Prostate gland (tissue), 2 donors: ENCODE measurements around the gene TEP1. TPM values are rescaled to one million over a fixed set of nuclear protein-coding genes. Genes with fewer than 3 reads are reported as not detected.
A peak's percentile ranks its signal among the peaks of the same experiment; 100 is the strongest.

Source experiments
- DNase-seq: peaks from one replicate; pipeline ENCODE4 v3.0.0-alpha.2; 2019; ENCODE audit warnings: low spot score
- H3K27ac ChIP-seq, 2 donors: fragments of 200-600 bp; sonication (generic); 2 replicates each; pipeline ENCODE4 v1.5.1; 2017 to 2019
- H3K27me3 ChIP-seq: fragments of 200-600 bp; sonication (generic); replicated peaks from 2 replicates; pipeline ENCODE4 v1.5.1; 2019; ENCODE audit not compliant: insufficient read depth
- H3K36me3 ChIP-seq, 2 donors: fragments of 200-600 bp; sonication (generic); 1 replicate in 1 of 2; 2 replicates in 1 of 2; pipeline versions ENCODE4 v1.5.1 to v1.8.1; 2017 to 2019
- H3K4me1 ChIP-seq: fragments of 200-600 bp; sonication (generic); replicated peaks from 2 replicates; pipeline ENCODE4 v1.5.1; 2019
- H3K4me3 ChIP-seq, 2 donors: fragments of 200-600 bp; sonication (generic); 2 replicates each; pipeline ENCODE4 v1.5.1; 2017 to 2019
- H3K9me3 ChIP-seq: fragments of 200-600 bp; sonication (generic); 2 replicates; pipeline ENCODE4 v1.5.1; 2017
- CTCF ChIP-seq, 4 experiments: fragments of 200-600 bp in 2 of 4; fragments of 450-650 bp in 2 of 4; sonication (generic) in 2 of 4; IDR thresholded peaks; 1 replicate in 3 of 4; 2 replicates in 1 of 4; pipeline ENCODE4 v1.5.1; 2016 to 2019; ENCODE audit warnings: antibody characterized with exemption in 4 of 4, mild to moderate bottlenecking in 2 of 4, moderate library complexity in 2 of 4
- POLR2A ChIP-seq: fragments of 450-650 bp; IDR thresholded peaks from one replicate; pipeline ENCODE4 v1.6.1; 2016; ENCODE audit warnings: antibody characterized with exemption, mild to moderate bottlenecking
- POLR2AphosphoS5 ChIP-seq: sonication (generic); formaldehyde crosslinking; IDR thresholded peaks from one replicate; pipeline ENCODE4 v1.6.1; 2017; ENCODE audit warnings: antibody characterized with exemption
- WGBS: methylation state at CpG from one replicate; pipeline ENCODE4 v1.1.5; 2018; 5-methylcytosine and 5-hydroxymethylcytosine counted together
- intact Hi-C: fragments of 100-400 bp; cut with DNase I; formaldehyde crosslinking; loops from one replicate; pipeline ENCODE4 v1.14.2; 2022
- total RNA-seq, 2 donors: library from RNA; depleted of rRNA; stranded (reverse); fragments of >200 nt; gene quantifications; one replicate each; pipeline ENCODE4 v1.1.0, GENCODE V29; 2016

TEP1 gene
- total RNA-seq, 2 donors from 2014 or later: 25.8 to 31.0 TPM

- intact Hi-C loops: no loop called here
- WGBS: 76% methylated on average over 1 of the region's 1 CpG
- H3K27me3 ChIP-seq: no peaks in the 10 kb centered on the region
These were observed 6.1 kb upstream of the TEP1 start for GRCh38 chr14:20419419-20419818.

GRCh38 chr14:20418501-20418909 lies 5.2 kb upstream of the TEP1 start:
- no peak for TF ChIP-seq POLR2A
- TF ChIP-seq CTCF (IDR thresholded peaks at IDR 0.05): no peak
- TF ChIP-seq POLR2AphosphoS5: no peak
- WGBS: 78% methylated on average over 2 of the region's 2 CpGs

More at GRCh38 chr14:20419419-20419818, 6.1 kb upstream of the TEP1 start:
- no peak overlapping the region for H3K4me3 ChIP-seq
- TF ChIP-seq CTCF (IDR thresholded peaks at IDR 0.05) (no peak), POLR2A (no peak), POLR2AphosphoS5 (no peak)
- no peak overlapping the region for H3K27ac ChIP-seq
- H3K36me3 ChIP-seq: no peaks in the 10 kb centered on the region
- no peak for DNase-seq
- H3K9me3 ChIP-seq: no peaks in the 10 kb centered on the region
- no peaks in the 10 kb centered on the region for H3K4me1 ChIP-seq

GRCh38 chr14:20417250-20418186 lies 4.2 kb upstream of the TEP1 start:
- intact Hi-C loops: no loop called here
- 59% methylated on average over 7 of the region's 7 CpGs for WGBS
- no peaks in the 10 kb centered on the region for H3K27me3 ChIP-seq
- no peak overlapping the region for H3K4me3 ChIP-seq
- H3K27ac ChIP-seq: no peak overlapping the region
- H3K9me3 ChIP-seq: no peaks in the 10 kb centered on the region
- DNase-seq: no peak
- H3K4me1 ChIP-seq: no peaks in the 10 kb centered on the region
- TF ChIP-seq POLR2AphosphoS5: no peak
- TF ChIP-seq POLR2A: no peak
- no peak for TF ChIP-seq CTCF (IDR thresholded peaks at IDR 0.05)
- H3K36me3 ChIP-seq: no peaks in the 10 kb centered on the region

More at GRCh38 chr14:20418501-20418909, 5.2 kb upstream of the TEP1 start:
- Histone ChIP-seq H3K27me3 (no peaks in the 10 kb centered on the region), H3K36me3 (no peaks in the 10 kb centered on the region), H3K27ac (no peak overlapping the region), H3K9me3 (no peaks in the 10 kb centered on the region), H3K4me1 (no peaks in the 10 kb centered on the region), H3K4me3 (no peak overlapping the region)
- intact Hi-C loops: no loop called here
- DNase-seq: no peak

GRCh38 chr14:20416223-20416622 lies 2.9 kb upstream of the TEP1 start:
- Histone ChIP-seq H3K27me3 (no peaks in the 10 kb centered on the region), H3K4me1 (no peaks in the 10 kb centered on the region), H3K9me3 (no peaks in the 10 kb centered on the region), H3K27ac (no peak overlapping the region), H3K36me3 (no peaks in the 10 kb centered on the region), H3K4me3 (no peak overlapping the region)
- DNase-seq: no peak
- WGBS: 85% methylated on average over 2 of the region's 2 CpGs
- TF ChIP-seq POLR2AphosphoS5 (no peak), CTCF (IDR thresholded peaks at IDR 0.05) (no peak), POLR2A (no peak)
- intact Hi-C loops: no loop called here

- intact Hi-C loops: no loop called here
- DNase-seq: no peak
- H3K9me3 ChIP-seq: no peaks in the 10 kb centered on the region
These were observed 2.5 kb upstream of the TEP1 start for GRCh38 chr14:20415782-20416206.

More at GRCh38 chr14:20415782-20416206, 2.5 kb upstream of the TEP1 start:
- no peaks in the 10 kb centered on the region for H3K36me3 ChIP-seq
- no peaks in the 10 kb centered on the region for H3K4me1 ChIP-seq
- TF ChIP-seq POLR2A (no peak), CTCF (IDR thresholded peaks at IDR 0.05) (peak in 3 of 4 experiments; percentile 33 to 46 (median 39)), POLR2AphosphoS5 (no peak)
- no peaks in the 10 kb centered on the region for H3K27me3 ChIP-seq
- 39% methylated on average over 3 of the region's 3 CpGs for WGBS
- no peak overlapping the region for H3K27ac ChIP-seq
- H3K4me3 ChIP-seq: no peak overlapping the region
